ENCODE measurements around the gene MMP24. TPM values are rescaled to one million over a fixed set of nuclear protein-coding genes. Genes with fewer than 3 reads are reported as not detected.

MMP24 gene
- total RNA-seq, 1 donor from 2014 or later, result not detected

DNA sequence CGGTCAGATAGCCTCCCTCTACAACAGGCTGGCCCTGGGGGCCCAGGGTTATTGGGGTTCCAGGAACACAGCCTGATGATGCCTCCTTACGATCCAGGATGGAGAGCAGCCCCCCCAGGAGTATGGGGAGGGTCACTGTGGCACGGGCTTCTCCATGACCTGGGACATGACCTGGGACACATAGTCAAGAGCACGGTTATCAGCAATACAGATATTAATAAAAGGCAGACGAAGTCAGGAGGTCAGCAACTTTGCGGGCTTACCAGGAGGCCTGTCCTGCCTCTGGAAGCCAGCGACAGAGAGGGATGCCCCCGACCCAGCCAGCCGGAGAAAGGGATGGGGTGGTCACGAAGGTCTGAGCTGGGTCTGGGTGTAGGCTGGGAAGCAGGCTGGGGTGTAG, 50.6 kb downstream of the MMP24 start:
- peaks cover 10 to 15% of the 10 kb centered on the region in 2 donors for H3K4me1 ChIP-seq
- intact Hi-C loops (cut with DNase I), result no loop called here
- H3K27me3 ChIP-seq, result no peaks in the 10 kb centered on the region
- H3K9me3 ChIP-seq, result no peaks in the 10 kb centered on the region
- peak overlapping the region; percentile 99 to 100 for H3K27ac ChIP-seq
- peak overlapping the region; percentile 97 to 99 for H3K4me3 ChIP-seq
- TF ChIP-seq, protein P1, sequence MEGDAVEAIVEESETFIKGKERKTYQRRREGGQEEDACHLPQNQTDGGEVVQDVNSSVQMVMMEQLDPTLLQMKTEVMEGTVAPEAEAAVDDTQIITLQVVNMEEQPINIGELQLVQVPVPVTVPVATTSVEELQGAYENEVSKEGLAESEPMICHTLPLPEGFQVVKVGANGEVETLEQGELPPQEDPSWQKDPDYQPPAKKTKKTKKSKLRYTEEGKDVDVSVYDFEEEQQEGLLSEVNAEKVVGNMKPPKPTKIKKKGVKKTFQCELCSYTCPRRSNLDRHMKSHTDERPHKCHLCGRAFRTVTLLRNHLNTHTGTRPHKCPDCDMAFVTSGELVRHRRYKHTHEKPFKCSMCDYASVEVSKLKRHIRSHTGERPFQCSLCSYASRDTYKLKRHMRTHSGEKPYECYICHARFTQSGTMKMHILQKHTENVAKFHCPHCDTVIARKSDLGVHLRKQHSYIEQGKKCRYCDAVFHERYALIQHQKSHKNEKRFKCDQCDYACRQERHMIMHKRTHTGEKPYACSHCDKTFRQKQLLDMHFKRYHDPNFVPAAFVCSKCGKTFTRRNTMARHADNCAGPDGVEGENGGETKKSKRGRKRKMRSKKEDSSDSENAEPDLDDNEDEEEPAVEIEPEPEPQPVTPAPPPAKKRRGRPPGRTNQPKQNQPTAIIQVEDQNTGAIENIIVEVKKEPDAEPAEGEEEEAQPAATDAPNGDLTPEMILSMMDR (IDR thresholded peaks at IDR 0.05), result no peak
- no peak for DNase-seq (ENCODE audit: low spot score in 2 of 2)
- H3K36me3 ChIP-seq, result peaks cover 19 to 37% of the 10 kb centered on the region in 2 donors

DNA sequence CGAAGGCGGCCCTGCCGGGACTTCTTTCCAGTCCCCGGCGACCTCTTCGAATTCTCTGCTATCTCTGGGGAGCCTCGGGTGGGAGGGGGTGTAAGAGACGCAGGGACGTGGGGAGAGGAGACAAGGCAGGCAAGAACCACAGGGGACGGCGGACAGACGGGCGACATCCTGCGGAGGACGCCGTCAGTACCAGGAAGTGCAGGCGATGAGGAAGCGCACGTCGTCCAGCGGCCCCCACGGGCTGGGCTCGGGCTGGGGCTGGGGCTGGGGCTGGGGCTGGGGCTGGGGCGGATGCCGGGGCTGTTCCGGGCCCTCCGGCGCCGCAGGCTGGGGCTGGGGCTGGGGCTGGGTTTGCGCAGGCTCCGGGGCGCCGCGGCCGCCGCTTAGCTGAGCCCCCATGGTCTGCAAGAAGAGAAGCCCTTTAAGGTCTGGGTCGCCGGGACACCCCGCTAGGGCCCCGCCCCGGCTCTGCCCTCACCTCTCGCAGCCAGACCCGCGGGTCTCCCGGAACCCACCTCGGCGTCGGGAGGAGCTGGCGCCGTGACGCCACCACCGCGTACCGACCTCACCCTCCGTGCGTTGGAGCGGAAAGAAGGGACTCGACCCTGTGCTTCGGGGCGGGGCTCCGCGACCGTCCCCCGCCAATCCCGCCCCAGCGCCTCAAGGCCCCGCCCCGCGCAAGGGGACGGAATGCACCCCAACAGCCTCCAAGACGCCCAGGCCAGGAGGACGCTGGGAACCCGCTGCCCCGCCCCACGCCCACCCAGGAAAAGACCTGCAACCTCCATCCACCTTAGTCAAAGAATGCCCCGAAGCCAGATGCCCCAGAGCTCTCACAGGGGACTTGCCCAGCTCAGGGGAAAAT, 51.3 kb downstream of the MMP24 start, which contains the start of gene MMP24OS:
Gene MMP24OS (minus strand): TSS at position 592 of the 865 bp plus-strand sequence. CDS start 193 bp downstream, at position 399.
- H3K27ac ChIP-seq, result peak within 1 kb of the TSS; percentile 99 to 100
- DNase-seq (ENCODE audit: low spot score in 2 of 2), result peak; percentile 58 to 94
- no peaks in the 10 kb centered on the region for H3K27me3 ChIP-seq
- H3K36me3 ChIP-seq, result peaks cover 19 to 33% of the 10 kb centered on the region in 2 donors
- H3K4me1 ChIP-seq, result peaks cover 10 to 19% of the 10 kb centered on the region in 2 donors
- H3K9me3 ChIP-seq, result no peaks in the 10 kb centered on the region
- intact Hi-C loops (cut with DNase I), result loop anchor here (2.0 kb wide), 1 partner anchor 131 kb away; the partner anchor contains the start of gene EDEM2
- H3K4me3 ChIP-seq, result peak within 1 kb of the TSS; percentile 97 to 99
- TF ChIP-seq, protein P1 (IDR thresholded peaks at IDR 0.05), result peak in 2 of 3 experiments; percentile 13 to 56

DNA sequence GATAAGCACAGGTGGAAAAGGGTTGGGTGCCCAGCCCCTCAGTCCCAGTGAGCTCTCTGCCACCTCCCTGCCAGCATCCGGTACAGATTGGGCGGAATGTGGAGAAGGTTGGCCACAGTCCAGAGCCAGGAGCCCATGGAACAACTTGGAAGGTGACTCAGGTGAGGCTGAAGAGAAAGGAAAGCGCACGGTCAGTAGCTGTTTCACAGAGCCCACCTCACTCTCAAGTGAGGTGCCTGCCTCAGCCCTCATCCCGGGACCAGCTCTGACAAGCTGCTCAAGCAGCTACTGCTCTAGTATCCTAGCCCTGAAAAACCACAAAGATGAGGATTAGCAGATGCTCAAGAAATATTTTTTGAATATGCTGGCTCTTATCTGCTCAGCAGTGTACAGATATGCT, 52.5 kb downstream of the MMP24 start:
- Histone ChIP-seq H3K4me1 (peaks cover 16 to 32% of the 10 kb centered on the region in 2 donors), H3K36me3 (peaks cover 19 to 33% of the 10 kb centered on the region in 2 donors), H3K27me3 (no peaks in the 10 kb centered on the region), H3K9me3 (no peaks in the 10 kb centered on the region), H3K4me3 (no peak overlapping the region), H3K27ac (peak overlapping the region in 1 of 2 donors; percentile 100)
- TF ChIP-seq, protein P1 (IDR thresholded peaks at IDR 0.05), result no peak
- intact Hi-C loops (cut with DNase I), result loop anchor here (2.0 kb wide), 1 partner anchor 132 kb away; the partner anchor contains the start of gene EDEM2
- DNase-seq (ENCODE audit: low spot score in 2 of 2), result no peak

DNA sequence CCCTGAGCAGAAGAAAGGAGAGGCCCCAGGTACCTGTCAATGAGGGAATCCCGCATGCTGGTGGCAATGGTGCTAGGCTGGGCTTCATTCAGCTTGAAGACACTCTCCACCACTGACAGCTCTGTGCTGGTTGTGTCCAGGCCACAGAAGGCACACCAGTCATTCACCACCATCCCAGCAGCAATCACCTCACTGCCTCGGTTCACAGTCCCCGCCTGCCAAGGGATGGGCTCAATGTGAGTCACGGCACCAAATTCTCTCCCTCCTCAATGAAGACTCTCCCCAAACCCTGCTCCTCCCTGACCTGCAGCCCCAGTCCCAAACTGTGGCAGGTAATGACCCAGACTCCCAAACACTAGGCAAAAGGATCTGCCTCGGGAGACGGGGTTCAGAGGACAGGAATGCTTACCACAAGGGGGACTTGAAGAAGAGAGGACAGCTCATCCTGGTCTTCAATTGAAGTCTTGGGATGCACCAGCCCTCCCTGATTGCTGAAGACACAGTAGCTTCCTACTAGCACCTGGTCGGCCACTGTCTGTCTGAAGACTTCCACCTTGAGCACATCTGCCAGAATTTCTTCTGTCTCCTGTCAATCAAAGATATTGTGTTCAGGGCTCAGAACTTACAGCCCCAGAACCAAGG, 53.2 kb downstream of the MMP24 start:
- Histone ChIP-seq H3K4me3 (no peak overlapping the region), H3K27ac (peak overlapping the region in 1 of 2 donors; percentile 100), H3K9me3 (no peaks in the 10 kb centered on the region), H3K4me1 (peaks cover 16 to 32% of the 10 kb centered on the region in 2 donors), H3K27me3 (no peaks in the 10 kb centered on the region), H3K36me3 (peaks cover 19 to 33% of the 10 kb centered on the region in 2 donors)
- intact Hi-C loops (cut with DNase I), result loop anchor here (2.0 kb wide), 1 partner anchor 133 kb away; the partner anchor contains the start of gene EDEM2
- TF ChIP-seq, protein P1 (IDR thresholded peaks at IDR 0.05), result no peak
- no peak for DNase-seq (ENCODE audit: low spot score in 2 of 2)

DNA sequence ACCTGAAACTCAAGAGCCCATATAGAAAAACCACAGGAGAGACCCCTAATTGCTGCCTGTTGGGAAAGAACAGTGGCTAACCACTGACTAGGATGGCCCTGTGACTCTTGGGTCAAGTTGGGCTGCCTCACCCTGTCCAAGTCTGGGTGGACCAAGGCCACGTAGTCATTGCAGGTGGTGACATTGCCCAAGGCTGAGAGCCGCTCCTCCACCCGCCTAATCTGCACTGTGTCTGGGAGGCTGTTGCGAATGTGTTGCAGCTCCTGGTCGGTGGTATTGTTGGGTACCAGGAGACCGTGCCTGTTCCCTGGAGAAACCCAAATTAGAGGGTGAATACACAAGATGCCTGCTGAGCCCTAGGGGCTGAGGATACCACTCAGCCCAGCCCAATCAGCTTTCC, 54.0 kb downstream of the MMP24 start:
- Histone ChIP-seq H3K27me3 (no peaks in the 10 kb centered on the region), H3K4me1 (peaks cover 16 to 38% of the 10 kb centered on the region in 2 donors), H3K4me3 (no peak overlapping the region), H3K9me3 (no peaks in the 10 kb centered on the region), H3K36me3 (peaks cover 19 to 33% of the 10 kb centered on the region in 2 donors), H3K27ac (no peak overlapping the region)
- TF ChIP-seq, protein P1 (IDR thresholded peaks at IDR 0.05), result no peak
- no peak for DNase-seq (ENCODE audit: low spot score in 2 of 2)
- intact Hi-C loops (cut with DNase I), result no loop called here

Data from ascending aorta (tissue), 2 donors.